HepG2 (cell line): Measurements from ENCODE around the gene ZNF700. TPM values are rescaled to one million over a fixed set of nuclear protein-coding genes. Genes with fewer than 3 reads are reported as not detected.

Experiments used
- ARNT2 ChIP-seq: sonication (generic); formaldehyde crosslinking; IDR thresholded peaks from 2 replicates; pipeline ENCODE4 v1.8.0; 2022; ENCODE audit warnings: mild to moderate bottlenecking, low read depth, missing genetic modification reagents, moderate library complexity
- BCL6 ChIP-seq: IDR thresholded peaks from 2 replicates; pipeline ENCODE4 v1.6.1; 2016; ENCODE audit warnings: missing genetic modification reagents, missing compliant biosample characterization
- DNMT1 ChIP-seq: sonication (generic); formaldehyde crosslinking; IDR thresholded peaks from 2 replicates; pipeline ENCODE4 v1.5.1; 2020; ENCODE audit warnings: mild to moderate bottlenecking, missing genetic modification reagents
- EP300 ChIP-seq, 3 experiments: sonication (generic) in 1 of 3; formaldehyde crosslinking in 1 of 3; IDR thresholded peaks; 2 replicates each; pipeline versions ENCODE4 v1.5.1 to v1.6.1; 2011 to 2020; ENCODE audit warnings: low read depth in 2 of 3, low read length in 2 of 3, borderline replicate concordance in 1 of 3, improper control_type of control experiment in 1 of 3, mild to moderate bottlenecking in 1 of 3, missing genetic modification reagents in 1 of 3, moderate library complexity in 1 of 3
- ETV5 ChIP-seq: IDR thresholded peaks from 2 replicates; pipeline ENCODE4 v1.6.1; 2018; ENCODE audit warnings: missing biosample characterization, missing genetic modification reagents, inconsistent platforms, borderline replicate concordance
- GATA4 ChIP-seq: sonication (generic); IDR thresholded peaks from 2 replicates; pipeline ENCODE4 v1.6.1; 2016; ENCODE audit warnings: antibody characterized with exemption, low read depth, borderline replicate concordance
- MAZ ChIP-seq, 2 experiments: sonication (generic) in 1 of 2; formaldehyde crosslinking in 1 of 2; IDR thresholded peaks; 2 replicates each; pipeline versions ENCODE4 v1.5.0 to v1.6.1; 2012 to 2020; ENCODE audit warnings: low read depth in 2 of 2, mild to moderate bottlenecking in 2 of 2, borderline replicate concordance in 1 of 2, improper control_type of control experiment in 1 of 2, low read length in 1 of 2, missing genetic modification reagents in 1 of 2, moderate library complexity in 1 of 2
- MNT ChIP-seq: fragments of 450-650 bp; IDR thresholded peaks from 2 replicates; pipeline ENCODE4 v1.6.1; 2016
- NCOA1 ChIP-seq: sonication (generic); formaldehyde crosslinking; IDR thresholded peaks from 2 replicates; pipeline ENCODE4 v1.9.0; 2021; ENCODE audit warnings: missing genetic modification reagents
- NR2F1 ChIP-seq, 2 experiments: fragments of 450-650 bp in 1 of 2; formaldehyde crosslinking in 1 of 2; IDR thresholded peaks; 2 replicates each; pipeline versions ENCODE4 v1.5.0 to v1.6.1; 2016 to 2020; ENCODE audit warnings: mild to moderate bottlenecking in 1 of 2, missing compliant biosample characterization in 1 of 2, missing genetic modification reagents in 1 of 2, moderate library complexity in 1 of 2
- PRPF4 ChIP-seq: fragments of 200-400 bp; formaldehyde crosslinking; IDR thresholded peaks from 2 replicates; pipeline ENCODE4 v1.6.1; 2016; ENCODE audit warnings: low read length, low read depth; ENCODE audit not compliant: poor library complexity, severe bottlenecking
- SCMH1 ChIP-seq: sonication (generic); formaldehyde crosslinking; IDR thresholded peaks from 2 replicates; pipeline ENCODE4 v1.9.0; 2021; ENCODE audit warnings: missing genetic modification reagents, mild to moderate bottlenecking, borderline replicate concordance
- SMARCC2 ChIP-seq: fragments of 450-650 bp; IDR thresholded peaks from 2 replicates; pipeline ENCODE4 v1.6.1; 2017; ENCODE audit warnings: antibody characterized with exemption, mild to moderate bottlenecking
- SUZ12 ChIP-seq: fragments of 150-350 bp; IDR thresholded peaks from 2 replicates; pipeline ENCODE4 v1.6.1; 2014; ENCODE audit warnings: low read depth, low read length
- TCF7 ChIP-seq: sonication (generic); IDR thresholded peaks from 2 replicates; pipeline ENCODE4 v1.6.1; 2016; ENCODE audit warnings: antibody characterized with exemption, low read depth
- ZBTB21 ChIP-seq: sonication (generic); formaldehyde crosslinking; IDR thresholded peaks from 2 replicates; pipeline ENCODE4 v1.4.0; 2020; ENCODE audit warnings: missing genetic modification reagents
- ZNF180 ChIP-seq: sonication (generic); formaldehyde crosslinking; IDR thresholded peaks from 2 replicates; pipeline ENCODE4 v1.4.0; 2020; ENCODE audit warnings: low read depth, missing genetic modification reagents, borderline replicate concordance
- ZNF251 ChIP-seq: sonication (generic); formaldehyde crosslinking; IDR thresholded peaks from 2 replicates; pipeline ENCODE4 v1.9.0; 2021; ENCODE audit warnings: mild to moderate bottlenecking, missing genetic modification reagents
- ZNF260 ChIP-seq: sonication (generic); formaldehyde crosslinking; IDR thresholded peaks from 2 replicates; pipeline ENCODE4 v1.4.0; 2020; ENCODE audit warnings: missing genetic modification reagents, low read depth, mild to moderate bottlenecking, borderline replicate concordance
- ZNF329 ChIP-seq: sonication (generic); formaldehyde crosslinking; IDR thresholded peaks from 2 replicates; pipeline ENCODE4 v1.9.0; 2021; ENCODE audit warnings: low read depth, mild to moderate bottlenecking, missing genetic modification reagents
- ZNF34 ChIP-seq: sonication (generic); formaldehyde crosslinking; IDR thresholded peaks from 2 replicates; pipeline ENCODE4 v1.4.0; 2020; ENCODE audit warnings: mild to moderate bottlenecking, missing genetic modification reagents, borderline replicate concordance
- ZNF512B ChIP-seq: sonication (generic); formaldehyde crosslinking; IDR thresholded peaks from 2 replicates; pipeline ENCODE4 v1.5.1; 2020; ENCODE audit warnings: missing genetic modification reagents, mild to moderate bottlenecking, borderline replicate concordance
- ZNF709 ChIP-seq: sonication (generic); formaldehyde crosslinking; IDR thresholded peaks from 2 replicates; pipeline ENCODE4 v1.5.0; 2020; ENCODE audit warnings: mild to moderate bottlenecking, missing genetic modification reagents
- ZNF83 ChIP-seq: sonication (generic); formaldehyde crosslinking; IDR thresholded peaks from 2 replicates; pipeline ENCODE4 v1.4.0; 2020; ENCODE audit warnings: missing genetic modification reagents, mild to moderate bottlenecking, borderline replicate concordance
- polyA plus RNA-seq, 8 experiments: library from polyadenylated mRNA; depleted of rRNA in 3 of 8; stranded (reverse) in 7 of 8; unstranded in 1 of 8; fragments of >200 nt; fragmentation: Illumina TruSeq in 4 of 8; extraction: Trizol in 4 of 8; gene quantifications; 2 replicates each; pipeline versions ENCODE4 v1.2.1 to v1.2.3, GENCODE V29; 2011 to 2016; ENCODE audit warnings: low read depth in 4 of 8, missing spikeins in 1 of 8, mixed read lengths in 1 of 8; ENCODE audit not compliant: insufficient read depth in 1 of 8
- total RNA-seq, 5 experiments: library from RNA; depleted of rRNA; stranded (reverse); fragments of >200 nt; fragmentation: Illumina TruSeq; extraction: Trizol; gene quantifications; 2 replicates each; pipeline ENCODE4 v1.2.3, GENCODE V29; 2016; ENCODE audit warnings: low read depth in 1 of 5

ZNF700 gene
- total and polyA plus RNA-seq, 2 of the 13 experiments (the other 11 are each of a cell fraction or from before 2014, with no cell fraction given): 6.0 to 12.8 TPM

- TF ChIP-seq ZNF512B (no peak), MAZ (IDR thresholded peaks at IDR 0.05; ENCODE audit: borderline replicate concordance, low read depth, low read length) (no peak), MAZ (CRISPR knock-in tag; IDR thresholded peaks at IDR 0.05; ENCODE audit: low read depth) (peak; percentile 78), ZNF329 (peak; percentile 74; the same call in 1 of the 2 replicates), NR2F1 (CRISPR knock-in tag; IDR thresholded peaks at IDR 0.05) (peak; percentile 40 to 41; a peak in 2 of 4 replicates), ZBTB21 (CRISPR knock-in tag) (no peak), GATA4 (peak; percentile 42; the same call in 1 of the 2 replicates), SMARCC2 (no peak), SCMH1 (CRISPR knock-in tag) (no peak), ZNF709 (CRISPR knock-in tag) (peak; percentile 20; the same call in 1 of the 2 replicates), DNMT1 (no peak), EP300 (IDR thresholded peaks at IDR 0.05; ENCODE audit: low read depth in 2 of 2, low read length in 2 of 2) (peak in 1 of 2 experiments; percentile 43; a peak in 2 of 4 replicates), EP300 (CRISPR knock-in tag; IDR thresholded peaks at IDR 0.05; ENCODE audit: borderline replicate concordance) (no peak), ZNF83 (CRISPR knock-in tag) (peak; percentile 21; the same call in 1 of the 2 replicates), ZNF260 (CRISPR knock-in tag) (no peak), ARNT2 (peak; percentile 81), ZNF180 (CRISPR knock-in tag) (no peak; the same call in 1 of the 2 replicates), NCOA1 (CRISPR knock-in tag) (no peak), PRPF4 (no peak), TCF7 (0 out of 2 replicates have a peak, but pooled peaks have one; percentile 18), MNT (no peak), SUZ12 (no peak), ETV5 (CRISPR knock-in tag) (peak; percentile 80), ZNF34 (CRISPR knock-in tag) (no peak), ZNF251 (CRISPR knock-in tag) (0 out of 2 replicates have a peak, but pooled peaks have one; percentile 27), BCL6 (CRISPR knock-in tag) (0 out of 2 replicates have a peak, but pooled peaks have one; percentile 16)
These were observed 37.0 kb upstream of the ZNF700 start, which contains the start of gene ZNF69 (continued) for GRCh38 chr19:11887611-11888531.
